GM12872 (cell line): ENCODE measurements around the gene SLC6A5.

Experiments used
- TF ChIP-seq, protein P1 (sequence below): IDR thresholded peaks from 3 replicates; pipeline ENCODE4 v1.5.1; 2011; ENCODE audit warnings: low read depth, mild to moderate bottlenecking, low read length, moderate library complexity; ENCODE audit not compliant: insufficient read depth

SLC6A5 gene

GRCh38 chr11:20676658-20677057 lies 77.2 kb downstream of the SLC6A5 start:
- TF ChIP-seq, protein P1, sequence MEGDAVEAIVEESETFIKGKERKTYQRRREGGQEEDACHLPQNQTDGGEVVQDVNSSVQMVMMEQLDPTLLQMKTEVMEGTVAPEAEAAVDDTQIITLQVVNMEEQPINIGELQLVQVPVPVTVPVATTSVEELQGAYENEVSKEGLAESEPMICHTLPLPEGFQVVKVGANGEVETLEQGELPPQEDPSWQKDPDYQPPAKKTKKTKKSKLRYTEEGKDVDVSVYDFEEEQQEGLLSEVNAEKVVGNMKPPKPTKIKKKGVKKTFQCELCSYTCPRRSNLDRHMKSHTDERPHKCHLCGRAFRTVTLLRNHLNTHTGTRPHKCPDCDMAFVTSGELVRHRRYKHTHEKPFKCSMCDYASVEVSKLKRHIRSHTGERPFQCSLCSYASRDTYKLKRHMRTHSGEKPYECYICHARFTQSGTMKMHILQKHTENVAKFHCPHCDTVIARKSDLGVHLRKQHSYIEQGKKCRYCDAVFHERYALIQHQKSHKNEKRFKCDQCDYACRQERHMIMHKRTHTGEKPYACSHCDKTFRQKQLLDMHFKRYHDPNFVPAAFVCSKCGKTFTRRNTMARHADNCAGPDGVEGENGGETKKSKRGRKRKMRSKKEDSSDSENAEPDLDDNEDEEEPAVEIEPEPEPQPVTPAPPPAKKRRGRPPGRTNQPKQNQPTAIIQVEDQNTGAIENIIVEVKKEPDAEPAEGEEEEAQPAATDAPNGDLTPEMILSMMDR, result no peak

- TF ChIP-seq, protein P1, result no peak
These were observed 89.4 kb downstream of the SLC6A5 start for GRCh38 chr11:20688761-20689160.

- TF ChIP-seq, protein P1, result no peak
These were observed 108.5 kb downstream of the SLC6A5 start for GRCh38 chr11:20707876-20708275.
